ENCODE data around the gene FGD3.
"Not testable (repeated sequence)": the region's sequence is repeated elsewhere in the genome, so short reads cannot be mapped to it uniquely, and the experiment has no call there.

The FGD3 gene

DNA sequence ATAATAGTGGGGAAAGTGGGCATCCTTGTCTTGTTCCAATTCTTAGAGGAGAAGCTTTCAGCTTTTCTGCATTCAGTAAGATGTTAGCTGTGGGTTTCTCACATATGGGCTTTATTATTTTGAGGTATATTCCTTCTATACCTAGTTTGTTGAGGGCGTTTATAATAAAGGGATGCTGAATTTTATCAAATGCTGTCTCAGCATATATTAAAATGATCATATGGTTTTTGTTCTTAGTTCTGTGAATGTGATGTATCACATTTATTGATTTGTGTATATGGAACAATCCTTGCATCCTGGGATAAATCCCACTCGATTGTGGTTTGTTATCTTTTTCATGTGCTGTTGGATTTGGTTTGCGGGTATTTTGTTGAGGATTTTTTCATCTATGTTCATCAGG, 43.1 kb downstream of the FGD3 start:
- H2AFZ ChIP-seq (ENCODE audit: low read depth, low read length): no peak overlapping the region
- WGBS: 86% methylated on average over 2 of the region's 3 CpGs
- H3K4me2 ChIP-seq (ENCODE audit: low read length, poor library complexity, severe bottlenecking): no peak overlapping the region
- H3K18ac ChIP-seq (ENCODE audit: low read depth in 1 of 2, low read length in 2 of 2): no peak overlapping the region
- H3K14ac ChIP-seq (ENCODE audit: low read length in 2 of 2): no peak overlapping the region
- no peak overlapping the region for H4K91ac ChIP-seq (ENCODE audit: low read length)
- no peaks in the 10 kb centered on the region for H3K9me3 ChIP-seq (ENCODE audit: control insufficient read depth, low read length)
- H3K36me3 ChIP-seq (ENCODE audit: control insufficient read depth in 1 of 2, insufficient read depth in 2 of 2, low read depth in 1 of 2, low read length in 2 of 2): no peaks in the 10 kb centered on the region
- H4K8ac ChIP-seq (ENCODE audit: low read length): no peak overlapping the region
- DNase-seq: no peak
- no peak overlapping the region for H3K27ac ChIP-seq (ENCODE audit: low read length, poor library complexity, severe bottlenecking)
- no peak overlapping the region for H2BK5ac ChIP-seq (ENCODE audit: low read depth, low read length, poor library complexity, severe bottlenecking)
- H2BK12ac ChIP-seq (ENCODE audit: low read length in 2 of 2): no peak overlapping the region
- H3K23ac ChIP-seq (ENCODE audit: low read length in 2 of 2): no peak overlapping the region
- H3K4me3 ChIP-seq (ENCODE audit: insufficient read depth in 1 of 2, low read depth in 1 of 2, low read length in 2 of 2): no peak overlapping the region
- H3K4me1 ChIP-seq (ENCODE audit: control insufficient read depth, insufficient read depth, low read depth, low read length): no peaks in the 10 kb centered on the region
- no peak overlapping the region for H2BK120ac ChIP-seq (ENCODE audit: low read depth, low read length)
- no peak overlapping the region for H3K9ac ChIP-seq (ENCODE audit: low read length)
- H2AK5ac ChIP-seq (ENCODE audit: low read length, severe bottlenecking): no peak overlapping the region
- H3K4ac ChIP-seq (ENCODE audit: low read depth in 1 of 2, low read length in 2 of 2): no peak overlapping the region
- H3K27me3 ChIP-seq (ENCODE audit: control insufficient read depth in 1 of 2, insufficient read depth in 1 of 2, low read length in 2 of 2): peaks cover 0 to 6% of the 10 kb centered on the region in 2 experiments
- no peak overlapping the region for H2BK15ac ChIP-seq (ENCODE audit: low read depth, poor library complexity, severe bottlenecking)
- no peaks in the 10 kb centered on the region for H3K79me1 ChIP-seq (replicated peaks; ENCODE audit: low read length, poor library complexity, severe bottlenecking)

DNA sequence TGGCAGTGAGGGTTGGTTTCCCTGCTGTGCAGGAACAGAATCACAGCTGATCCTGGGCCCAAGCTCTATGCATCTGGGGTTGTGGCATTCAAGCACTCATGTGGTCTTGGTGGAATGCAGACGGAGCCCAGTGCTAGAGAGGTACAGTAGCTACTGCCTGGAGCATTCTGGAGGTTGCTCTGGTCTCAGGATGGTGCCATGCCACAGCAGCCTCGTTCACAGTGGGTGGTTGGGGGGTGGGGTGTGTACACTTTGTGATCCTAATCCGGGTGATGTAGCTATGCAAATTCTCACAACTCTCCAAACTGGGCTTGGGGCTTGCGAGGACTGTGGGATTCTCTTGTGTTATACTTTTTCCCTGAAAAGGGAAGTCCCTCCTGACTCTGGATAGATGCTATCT, 45.2 kb downstream of the FGD3 start:
- no peak overlapping the region for H3K27ac ChIP-seq (ENCODE audit: low read length, poor library complexity, severe bottlenecking)
- no peak overlapping the region for H3K4ac ChIP-seq (ENCODE audit: low read depth in 1 of 2, low read length in 2 of 2)
- H2AFZ ChIP-seq (ENCODE audit: low read depth, low read length): no peak overlapping the region
- H2BK12ac ChIP-seq (ENCODE audit: low read length in 2 of 2): no peak overlapping the region
- no peak overlapping the region for H2BK5ac ChIP-seq (ENCODE audit: low read depth, low read length, poor library complexity, severe bottlenecking)
- no peaks in the 10 kb centered on the region for H3K9me3 ChIP-seq (ENCODE audit: control insufficient read depth, low read length)
- 46% methylated on average over 2 of the region's 4 CpGs for WGBS
- H3K4me1 ChIP-seq (ENCODE audit: control insufficient read depth, insufficient read depth, low read depth, low read length): no peaks in the 10 kb centered on the region
- H3K14ac ChIP-seq (ENCODE audit: low read length in 2 of 2): peak overlapping the region in 1 of 2 experiments; percentile 15
- H3K27me3 ChIP-seq (ENCODE audit: control insufficient read depth in 1 of 2, insufficient read depth in 1 of 2, low read length in 2 of 2): peaks cover 0 to 6% of the 10 kb centered on the region in 2 experiments
- H2AK5ac ChIP-seq (ENCODE audit: low read length, severe bottlenecking): no peak overlapping the region
- no peak for DNase-seq
- no peak overlapping the region for H2BK15ac ChIP-seq (ENCODE audit: low read depth, poor library complexity, severe bottlenecking)
- H3K9ac ChIP-seq (ENCODE audit: low read length): no peak overlapping the region
- no peak overlapping the region for H4K8ac ChIP-seq (ENCODE audit: low read length)
- H3K4me2 ChIP-seq (ENCODE audit: low read length, poor library complexity, severe bottlenecking): no peak overlapping the region
- no peak overlapping the region for H3K23ac ChIP-seq (ENCODE audit: low read length in 2 of 2)
- no peak overlapping the region for H2BK120ac ChIP-seq (ENCODE audit: low read depth, low read length)
- no peaks in the 10 kb centered on the region for H3K36me3 ChIP-seq (ENCODE audit: control insufficient read depth in 1 of 2, insufficient read depth in 2 of 2, low read depth in 1 of 2, low read length in 2 of 2)
- no peak overlapping the region for H4K91ac ChIP-seq (ENCODE audit: low read length)
- H3K18ac ChIP-seq (ENCODE audit: low read depth in 1 of 2, low read length in 2 of 2): no peak overlapping the region
- no peak overlapping the region for H3K4me3 ChIP-seq (ENCODE audit: insufficient read depth in 1 of 2, low read depth in 1 of 2, low read length in 2 of 2)
- H3K79me1 ChIP-seq (replicated peaks; ENCODE audit: low read length, poor library complexity, severe bottlenecking): no peaks in the 10 kb centered on the region

DNA sequence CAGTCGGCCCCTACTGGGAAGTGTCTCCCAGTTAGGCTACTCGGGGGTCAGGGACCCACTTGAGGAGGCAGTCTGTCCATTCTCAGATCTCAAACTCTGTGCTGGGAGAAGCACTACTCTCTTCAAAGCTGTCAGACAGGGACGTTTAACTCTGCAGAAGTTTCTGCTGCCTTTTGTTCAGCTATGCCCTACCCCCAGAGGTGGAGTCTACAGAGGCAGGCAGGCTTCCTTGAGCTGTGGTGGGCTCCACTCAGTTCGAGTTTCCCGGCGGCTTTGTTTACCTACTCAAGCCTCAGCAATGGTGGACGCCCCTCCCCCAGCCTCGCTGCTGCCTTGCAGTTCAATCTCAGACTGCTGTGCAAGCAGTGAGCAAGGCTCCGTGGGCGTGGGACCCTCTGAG, 51.5 kb downstream of the FGD3 start:
- H3K27ac ChIP-seq (ENCODE audit: low read length, poor library complexity, severe bottlenecking); H3K23ac ChIP-seq (ENCODE audit: low read length in 2 of 2); H2BK5ac ChIP-seq (ENCODE audit: low read depth, low read length, poor library complexity, severe bottlenecking); H2AFZ ChIP-seq (ENCODE audit: low read depth, low read length); H3K14ac ChIP-seq (ENCODE audit: low read length in 2 of 2); H4K8ac ChIP-seq (ENCODE audit: low read length); H3K4me3 ChIP-seq (ENCODE audit: insufficient read depth in 1 of 2, low read depth in 1 of 2, low read length in 2 of 2); H3K9me3 ChIP-seq (ENCODE audit: control insufficient read depth, low read length); H3K36me3 ChIP-seq (ENCODE audit: control insufficient read depth in 1 of 2, insufficient read depth in 2 of 2, low read depth in 1 of 2, low read length in 2 of 2); H3K4me2 ChIP-seq (ENCODE audit: low read length, poor library complexity, severe bottlenecking); DNase-seq; H4K91ac ChIP-seq (ENCODE audit: low read length); H3K9ac ChIP-seq (ENCODE audit: low read length); H2BK15ac ChIP-seq (ENCODE audit: low read depth, poor library complexity, severe bottlenecking); H2AK5ac ChIP-seq (ENCODE audit: low read length, severe bottlenecking); H3K4me1 ChIP-seq (ENCODE audit: control insufficient read depth, insufficient read depth, low read depth, low read length); H3K18ac ChIP-seq (ENCODE audit: low read depth in 1 of 2, low read length in 2 of 2); H2BK12ac ChIP-seq (ENCODE audit: low read length in 2 of 2); H3K4ac ChIP-seq (ENCODE audit: low read depth in 1 of 2, low read length in 2 of 2); H2BK120ac ChIP-seq (ENCODE audit: low read depth, low read length); H3K79me1 ChIP-seq (replicated peaks; ENCODE audit: low read length, poor library complexity, severe bottlenecking): not testable (repeated sequence)
- H3K27me3 ChIP-seq (ENCODE audit: control insufficient read depth in 1 of 2, insufficient read depth in 1 of 2, low read length in 2 of 2): peaks cover 6 to 25% of the 10 kb centered on the region in 2 experiments
- WGBS: 79% methylated on average over 10 of the region's 10 CpGs

DNA sequence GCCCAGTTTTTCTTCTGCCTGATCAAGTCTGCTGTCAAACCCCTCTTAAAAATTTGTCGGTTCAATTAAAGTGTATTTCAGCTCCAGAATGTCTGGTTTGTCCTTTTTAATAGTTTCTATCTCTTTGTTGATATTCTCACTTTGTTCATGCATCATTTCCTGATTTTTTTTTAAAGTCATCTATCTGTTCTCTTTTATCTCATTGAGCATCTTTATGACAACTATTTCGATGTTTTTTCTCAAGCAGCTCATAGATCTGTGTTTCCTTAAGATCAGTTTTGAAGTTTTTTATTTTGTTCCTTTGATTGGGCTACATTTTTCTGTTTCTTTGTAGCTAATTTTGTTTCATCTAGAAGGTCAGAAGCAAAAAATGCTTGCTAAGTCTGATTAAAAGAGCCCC, 53.7 kb downstream of the FGD3 start:
- H3K23ac ChIP-seq (ENCODE audit: low read length in 2 of 2): no peak overlapping the region
- no peak overlapping the region for H3K4me2 ChIP-seq (ENCODE audit: low read length, poor library complexity, severe bottlenecking)
- no peak overlapping the region for H3K4ac ChIP-seq (ENCODE audit: low read depth in 1 of 2, low read length in 2 of 2)
- no peaks in the 10 kb centered on the region for H3K79me1 ChIP-seq (replicated peaks; ENCODE audit: low read length, poor library complexity, severe bottlenecking)
- H2BK15ac ChIP-seq (ENCODE audit: low read depth, poor library complexity, severe bottlenecking): no peak overlapping the region
- H3K9me3 ChIP-seq (ENCODE audit: control insufficient read depth, low read length): no peaks in the 10 kb centered on the region
- no peak overlapping the region for H2BK12ac ChIP-seq (ENCODE audit: low read length in 2 of 2)
- H3K27me3 ChIP-seq (ENCODE audit: control insufficient read depth in 1 of 2, insufficient read depth in 1 of 2, low read length in 2 of 2): peaks cover 17 to 41% of the 10 kb centered on the region in 2 experiments
- H2AK5ac ChIP-seq (ENCODE audit: low read length, severe bottlenecking): no peak overlapping the region
- H3K14ac ChIP-seq (ENCODE audit: low read length in 2 of 2): no peak overlapping the region
- WGBS: no CpG with 5 or more reads among the region's 2 CpGs
- H3K18ac ChIP-seq (ENCODE audit: low read depth in 1 of 2, low read length in 2 of 2): no peak overlapping the region
- no peak overlapping the region for H3K27ac ChIP-seq (ENCODE audit: low read length, poor library complexity, severe bottlenecking)
- no peak overlapping the region for H2BK120ac ChIP-seq (ENCODE audit: low read depth, low read length)
- no peak overlapping the region for H4K91ac ChIP-seq (ENCODE audit: low read length)
- H3K4me1 ChIP-seq (ENCODE audit: control insufficient read depth, insufficient read depth, low read depth, low read length): no peaks in the 10 kb centered on the region
- H3K36me3 ChIP-seq (ENCODE audit: control insufficient read depth in 1 of 2, insufficient read depth in 2 of 2, low read depth in 1 of 2, low read length in 2 of 2): no peaks in the 10 kb centered on the region
- no peak overlapping the region for H3K9ac ChIP-seq (ENCODE audit: low read length)
- no peak overlapping the region for H4K8ac ChIP-seq (ENCODE audit: low read length)
- no peak for DNase-seq
- no peak overlapping the region for H2BK5ac ChIP-seq (ENCODE audit: low read depth, low read length, poor library complexity, severe bottlenecking)
- no peak overlapping the region for H3K4me3 ChIP-seq (ENCODE audit: insufficient read depth in 1 of 2, low read depth in 1 of 2, low read length in 2 of 2)
- no peak overlapping the region for H2AFZ ChIP-seq (ENCODE audit: low read depth, low read length)
